GM19023 (cell line): ENCODE measurements around the gene SORL1.
A peak's percentile ranks its signal among the peaks of the same experiment; 100 is the strongest.

Source experiments
- ATAC-seq: cut with Tn5 transposase; IDR thresholded peaks from one replicate; pipeline ENCODE4 v1.9.1; 2021; ENCODE audit warnings: mild to moderate bottlenecking, moderate library complexity; ENCODE audit not compliant: unreplicated experiment

SORL1 gene

GRCh38 chr11:121650351-121651256 is 198.5 kb downstream of the SORL1 start:
- ATAC-seq: no peak

GRCh38 chr11:121651257-121651605 is 199.1 kb downstream of the SORL1 start:
- no peak for ATAC-seq

- no peak for ATAC-seq
These were observed 200.9 kb downstream of the SORL1 start for GRCh38 chr11:121652971-121653370.

- no peak for ATAC-seq
These were observed 202.2 kb downstream of the SORL1 start for GRCh38 chr11:121654259-121654842.

DNA sequence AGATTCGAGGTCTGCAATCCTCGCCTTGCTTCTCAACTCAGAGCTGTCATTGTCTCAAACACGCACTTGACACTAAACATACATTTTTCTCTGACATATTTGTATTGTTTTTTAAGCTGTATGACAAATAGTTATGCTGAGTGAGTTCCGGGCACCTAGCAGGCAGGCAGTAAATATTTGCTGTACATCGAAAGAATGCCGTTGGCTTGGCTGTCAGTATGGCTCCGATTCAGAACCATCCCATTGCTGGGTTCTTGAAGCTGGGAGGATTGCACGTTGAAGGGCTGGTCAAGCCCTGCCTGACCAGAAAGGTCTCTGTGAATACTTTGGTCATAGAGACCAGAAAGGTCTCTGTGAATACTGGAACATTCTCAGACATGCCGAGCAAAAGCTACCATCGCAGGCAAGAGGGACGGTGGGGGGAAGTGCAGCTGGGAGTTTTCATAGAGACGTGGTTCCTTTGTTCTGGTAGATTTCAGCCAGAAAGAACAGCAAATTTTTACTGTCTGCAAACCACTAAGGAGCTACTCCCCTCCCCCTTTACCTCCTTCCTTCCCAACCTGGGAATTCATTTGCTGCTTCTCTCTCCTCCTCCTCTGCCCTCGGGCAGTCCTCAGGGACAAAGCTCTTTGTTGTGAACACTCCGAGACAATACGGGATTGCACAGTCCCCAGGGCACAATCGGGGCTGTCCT is 202.9 kb downstream of the SORL1 start:
- no peak for ATAC-seq

DNA sequence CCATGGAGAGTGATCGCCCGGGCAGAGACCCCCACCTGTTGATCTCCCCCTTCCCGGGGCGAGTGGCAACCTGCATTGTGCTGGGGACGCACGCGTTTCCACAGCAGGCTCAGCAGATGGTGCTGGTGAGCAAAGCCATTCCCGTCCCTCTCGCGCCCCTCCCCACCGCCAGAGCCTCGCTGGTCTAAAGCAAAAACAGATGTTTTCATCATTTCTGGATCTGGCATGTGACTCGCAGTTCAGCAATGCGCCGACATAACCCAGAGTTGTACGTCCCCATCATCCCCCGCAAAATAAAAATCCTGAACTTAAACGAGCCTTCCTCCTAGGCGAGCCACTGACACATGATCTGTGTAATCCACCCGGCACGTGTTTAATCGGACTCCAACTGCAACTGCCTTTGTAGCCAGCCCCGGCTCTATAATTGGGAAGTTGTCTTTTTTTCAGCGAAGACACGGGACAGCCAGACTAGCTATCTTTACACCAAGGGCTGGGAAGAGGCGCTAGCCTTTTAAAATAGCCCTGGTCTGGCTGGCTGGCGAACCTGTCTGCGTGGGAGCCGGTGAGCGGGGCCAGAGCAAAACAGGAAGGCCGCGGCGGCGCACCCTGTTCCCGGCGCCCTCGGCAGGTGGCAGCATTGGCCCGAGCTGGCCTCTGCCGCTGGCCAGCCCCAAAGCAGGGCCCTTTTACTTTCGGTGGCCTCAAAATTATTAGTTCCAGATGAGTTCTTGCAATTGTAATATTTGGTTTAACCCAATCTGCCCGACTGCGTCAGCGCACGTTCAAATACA is 203.6 kb downstream of the SORL1 start:
- ATAC-seq: peak; percentile 93

DNA sequence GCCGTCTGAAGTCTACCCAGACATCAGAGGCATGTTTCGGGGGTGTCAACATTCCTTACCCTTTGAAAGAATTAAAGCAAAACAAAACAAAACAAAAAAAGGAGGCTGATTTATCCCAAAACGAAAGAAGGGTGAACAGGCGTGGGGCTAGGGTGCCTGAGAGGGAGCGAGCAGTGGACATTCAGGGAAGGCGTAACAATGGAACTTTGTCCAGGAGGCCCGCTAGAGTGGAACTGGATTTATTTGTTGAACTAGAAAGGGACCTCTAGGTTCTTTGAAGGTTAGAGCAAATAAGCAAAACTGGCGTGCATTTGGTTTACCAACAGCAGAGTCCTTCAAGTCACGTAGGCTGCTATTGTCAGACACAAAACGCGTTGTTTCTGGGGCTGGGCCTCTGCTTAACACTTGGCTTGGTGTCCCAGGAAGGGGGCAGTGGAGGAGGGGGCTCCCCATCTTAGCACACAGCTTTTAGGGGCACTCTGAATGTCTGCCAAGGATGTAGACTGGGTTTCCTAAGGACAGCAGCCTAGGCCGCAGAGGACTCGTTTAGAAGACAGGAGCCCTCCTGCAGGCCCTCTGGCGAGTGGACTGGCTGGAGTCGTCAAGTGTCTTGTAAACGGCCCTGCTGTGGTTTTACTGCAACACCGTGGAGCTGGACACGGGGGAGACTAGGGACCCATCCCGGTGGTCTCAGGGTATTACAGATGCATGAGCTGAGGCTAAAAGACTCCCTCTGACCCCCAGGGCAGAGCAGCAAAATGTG is 204.4 kb downstream of the SORL1 start:
- no peak for ATAC-seq

DNA sequence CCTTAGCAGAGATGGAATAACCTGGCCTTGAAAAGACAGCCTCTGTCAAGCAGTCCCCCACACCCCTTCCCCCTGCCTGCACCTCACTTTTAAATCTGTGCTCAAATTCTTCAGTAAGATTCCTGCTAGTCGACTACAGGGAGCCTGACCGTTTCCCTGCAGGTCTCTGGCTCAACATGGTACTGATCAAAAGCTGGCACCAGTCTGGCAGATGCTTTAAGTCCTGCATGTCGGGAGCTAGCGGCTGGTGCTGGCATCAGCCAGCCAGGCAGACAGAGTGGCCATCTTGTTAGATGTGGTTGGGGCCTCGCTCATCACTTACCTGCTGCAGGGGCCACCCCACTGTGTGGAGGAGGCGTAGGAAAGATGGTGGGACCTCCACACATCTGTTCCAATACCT is 205.0 kb downstream of the SORL1 start:
- ATAC-seq: no peak

GRCh38 chr11:121659811-121660210 is 207.7 kb downstream of the SORL1 start:
- no peak for ATAC-seq

- no peak for ATAC-seq
These were observed 209.9 kb downstream of the SORL1 start for GRCh38 chr11:121661880-121662486.

GRCh38 chr11:121664144-121664543 is 212.0 kb downstream of the SORL1 start:
- ATAC-seq: no peak

DNA sequence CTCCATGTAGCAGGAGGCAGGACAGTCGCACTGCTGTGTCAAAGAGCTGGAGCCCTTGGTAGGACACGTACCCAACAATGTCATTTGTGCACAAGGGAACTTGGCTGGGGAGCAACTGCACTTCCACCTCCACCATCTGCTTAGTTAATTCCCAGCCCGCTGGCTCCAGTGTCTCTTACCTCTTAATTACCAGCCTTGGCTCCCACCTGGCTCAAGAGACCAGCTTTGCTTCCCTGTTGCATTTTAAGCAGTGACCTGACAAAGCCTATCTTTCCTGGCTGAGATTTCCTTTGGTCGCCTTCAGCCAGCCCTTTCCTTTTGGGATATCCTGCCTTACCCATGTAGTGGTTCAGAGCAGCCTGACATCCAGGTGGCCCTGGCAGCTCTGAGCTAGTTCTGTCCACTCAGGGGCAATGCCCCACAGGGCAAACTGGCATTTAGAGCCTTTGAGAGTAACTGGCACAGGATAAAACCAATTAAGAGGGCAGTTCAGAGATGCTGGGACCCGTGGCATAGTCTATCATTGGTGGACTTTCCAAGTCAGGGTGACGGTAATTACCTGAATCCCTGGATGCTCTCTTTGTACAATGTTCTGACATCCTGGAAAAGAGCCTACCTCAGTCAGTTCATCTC is 213.2 kb downstream of the SORL1 start:
- ATAC-seq: no peak

DNA sequence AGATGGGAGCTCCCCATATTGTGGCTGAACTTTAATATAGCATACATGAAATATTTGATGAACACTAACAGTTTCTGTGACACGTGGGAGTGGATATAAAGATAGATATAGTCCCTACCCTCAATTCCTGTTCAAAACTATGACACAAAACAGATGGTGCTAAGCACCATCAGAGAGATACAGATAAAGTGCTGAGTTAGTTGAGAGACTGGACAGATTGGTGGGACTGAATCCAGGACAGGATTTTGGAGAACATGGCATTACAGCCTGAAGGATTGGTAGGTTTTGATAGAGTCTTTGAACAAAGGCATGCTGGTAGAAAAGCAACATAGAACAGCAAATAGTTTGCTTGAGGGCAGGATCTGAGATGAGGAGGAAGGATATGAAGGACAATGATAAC is 215.7 kb downstream of the SORL1 start:
- ATAC-seq: no peak

DNA sequence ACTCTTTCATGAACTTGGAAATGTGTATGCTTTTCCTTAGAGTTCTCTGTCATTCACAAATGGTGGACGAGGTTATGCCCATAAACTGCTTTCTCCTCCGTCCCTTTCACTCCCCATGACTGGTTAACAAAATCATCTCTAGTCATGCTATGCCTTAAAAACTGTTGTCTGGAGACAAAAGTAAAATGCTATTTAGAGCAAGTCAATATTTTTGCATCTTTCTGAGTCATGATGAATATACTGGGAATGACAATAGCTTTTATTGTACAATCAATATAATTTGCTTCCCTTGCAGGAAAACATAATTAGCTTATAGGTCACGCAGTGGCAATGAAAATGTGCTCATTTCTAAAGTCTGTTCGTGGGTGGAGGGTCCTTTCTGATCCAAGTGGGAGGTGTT is 217.3 kb downstream of the SORL1 start:
- no peak for ATAC-seq

DNA sequence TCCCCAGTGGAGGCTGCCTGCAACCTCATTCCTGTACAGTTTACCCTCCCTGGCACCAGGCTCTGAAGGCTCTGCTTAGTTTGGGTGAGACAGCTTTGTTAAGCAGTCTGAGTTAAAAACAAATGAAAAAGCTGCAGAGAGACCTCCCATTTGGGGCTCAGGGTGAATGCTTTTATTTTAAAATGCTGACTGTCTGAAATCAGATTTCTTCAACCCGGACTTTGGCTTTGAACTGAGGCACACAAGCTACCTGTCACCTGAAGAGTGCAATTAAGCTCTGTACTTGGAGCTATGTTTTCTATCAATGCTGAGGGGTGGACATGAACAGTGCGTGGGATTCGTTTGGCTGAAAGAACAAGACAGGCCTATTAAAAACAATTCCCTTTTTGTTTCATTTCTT is 218.2 kb downstream of the SORL1 start:
- ATAC-seq: no peak

GRCh38 chr11:121670805-121671282 is 218.7 kb downstream of the SORL1 start:
- no peak for ATAC-seq

GRCh38 chr11:121671283-121672168 is 219.4 kb downstream of the SORL1 start:
- no peak for ATAC-seq
